Colonic mucosa (tissue), 4 donors: ENCODE results near the gene ACTRT1. TPM values are rescaled to one million over a fixed set of nuclear protein-coding genes. Genes with fewer than 3 reads are reported as not detected.

Source experiments
- DNase-seq: peaks from one replicate; pipeline ENCODE4 v3.0.0-alpha.2; 2020
- H3K27ac ChIP-seq: fragments of 200-600 bp; one replicate; pipeline ENCODE4 v1.8.0; 2021
- H3K27me3 ChIP-seq: fragments of 200-600 bp; one replicate; pipeline ENCODE4 v1.8.0; 2021
- H3K36me3 ChIP-seq: fragments of 200-600 bp; one replicate; pipeline ENCODE4 v1.8.0; 2021
- H3K4me1 ChIP-seq: fragments of 200-600 bp; one replicate; pipeline ENCODE4 v1.8.0; 2021; ENCODE audit warnings: mild to moderate bottlenecking
- H3K4me3 ChIP-seq: fragments of 200-600 bp; one replicate; pipeline ENCODE4 v1.8.0; 2021
- H3K9ac ChIP-seq, 2 donors: one replicate each; pipeline ENCODE4 v1.7.0; 2013; ENCODE audit warnings: control low read depth in 2 of 2, low read depth in 2 of 2, low read length in 2 of 2
- H3K9me3 ChIP-seq: fragments of 200-600 bp; one replicate; pipeline ENCODE4 v1.8.0; 2021
- intact Hi-C: fragments of 100-400 bp; cut with DNase I; formaldehyde crosslinking; loops from one replicate; pipeline ENCODE4 v1.14.1; 2022
- total RNA-seq, 2 donors: library from RNA; stranded (reverse); fragmentation: NEBNext Ultra II Directional in 1 of 2; extraction: Animal tissue kit (Norgen Biotek cat#: 25700) in 1 of 2; gene quantifications; one replicate each; pipeline ENCODE4 v1.2.1, GENCODE V29; 2021
- TF ChIP-seq, protein P1 (sequence below): fragments of 200-600 bp; IDR thresholded peaks from one replicate; pipeline ENCODE4 v1.8.0; 2022; ENCODE audit warnings: antibody characterized with exemption, mild to moderate bottlenecking
- donor health status: healthy.
- donor health status: DM: no; HTN: no; CAD: no.
- donor health status: DM: no; HTN: no; CAD: no.

ACTRT1 gene
- total RNA-seq, 2 donors from 2014 or later = not detected

DNA sequence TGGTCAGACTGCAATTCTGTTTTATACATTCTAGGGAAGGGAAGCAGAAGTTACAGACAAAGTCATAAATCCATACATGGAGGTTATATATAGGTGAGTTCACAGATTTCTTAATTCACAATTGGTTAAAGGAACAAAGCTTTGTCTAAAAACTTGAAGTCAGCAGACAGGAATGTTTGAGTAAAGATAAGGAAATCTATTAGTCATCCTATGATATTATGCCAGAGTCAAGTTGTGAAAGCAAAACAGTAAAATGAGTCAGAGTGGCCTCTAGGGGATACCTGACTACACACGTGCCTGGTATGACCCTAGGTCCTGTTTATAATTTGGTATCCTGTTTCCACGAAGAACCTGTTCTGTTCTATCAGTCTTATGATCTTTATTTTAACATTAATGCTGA is 31.5 kb downstream of the ACTRT1 start:
- no peak for DNase-seq
- Histone ChIP-seq H3K9me3 (no peaks in the 10 kb centered on the region), H3K9ac (no peak overlapping the region), H3K27ac (no peak overlapping the region), H3K36me3 (no peaks in the 10 kb centered on the region), H3K27me3 (no peaks in the 10 kb centered on the region), H3K4me1 (no peaks in the 10 kb centered on the region), H3K4me3 (no peak overlapping the region)
- TF ChIP-seq, protein P1, sequence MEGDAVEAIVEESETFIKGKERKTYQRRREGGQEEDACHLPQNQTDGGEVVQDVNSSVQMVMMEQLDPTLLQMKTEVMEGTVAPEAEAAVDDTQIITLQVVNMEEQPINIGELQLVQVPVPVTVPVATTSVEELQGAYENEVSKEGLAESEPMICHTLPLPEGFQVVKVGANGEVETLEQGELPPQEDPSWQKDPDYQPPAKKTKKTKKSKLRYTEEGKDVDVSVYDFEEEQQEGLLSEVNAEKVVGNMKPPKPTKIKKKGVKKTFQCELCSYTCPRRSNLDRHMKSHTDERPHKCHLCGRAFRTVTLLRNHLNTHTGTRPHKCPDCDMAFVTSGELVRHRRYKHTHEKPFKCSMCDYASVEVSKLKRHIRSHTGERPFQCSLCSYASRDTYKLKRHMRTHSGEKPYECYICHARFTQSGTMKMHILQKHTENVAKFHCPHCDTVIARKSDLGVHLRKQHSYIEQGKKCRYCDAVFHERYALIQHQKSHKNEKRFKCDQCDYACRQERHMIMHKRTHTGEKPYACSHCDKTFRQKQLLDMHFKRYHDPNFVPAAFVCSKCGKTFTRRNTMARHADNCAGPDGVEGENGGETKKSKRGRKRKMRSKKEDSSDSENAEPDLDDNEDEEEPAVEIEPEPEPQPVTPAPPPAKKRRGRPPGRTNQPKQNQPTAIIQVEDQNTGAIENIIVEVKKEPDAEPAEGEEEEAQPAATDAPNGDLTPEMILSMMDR = no peak
- intact Hi-C loops = no loop called here

DNA sequence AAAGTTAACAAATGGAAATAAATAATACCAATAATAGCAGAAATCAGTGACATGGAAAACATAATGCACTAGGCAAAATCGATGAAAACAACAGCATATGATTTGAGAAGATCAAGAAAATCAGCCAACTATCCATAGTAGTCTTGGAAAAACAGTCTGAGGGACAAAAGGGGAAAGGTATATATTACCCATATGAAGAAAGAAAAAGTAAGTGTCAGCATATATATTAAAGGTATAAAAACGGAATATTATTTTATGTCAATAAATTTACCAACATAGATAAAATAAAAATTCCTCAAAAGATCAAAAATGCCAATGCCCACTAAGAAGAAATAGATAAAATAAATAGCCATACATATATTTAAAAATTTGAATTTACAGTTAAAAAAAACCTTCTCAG is 33.0 kb downstream of the ACTRT1 start:
- no peak overlapping the region for H3K27ac ChIP-seq
- H3K4me1 ChIP-seq = no peaks in the 10 kb centered on the region
- no peak overlapping the region for H3K9ac ChIP-seq
- DNase-seq = no peak
- TF ChIP-seq, protein P1 = no peak
- H3K4me3 ChIP-seq = no peak overlapping the region
- H3K27me3 ChIP-seq = no peaks in the 10 kb centered on the region
- intact Hi-C loops = no loop called here
- no peaks in the 10 kb centered on the region for H3K9me3 ChIP-seq
- no peaks in the 10 kb centered on the region for H3K36me3 ChIP-seq

DNA sequence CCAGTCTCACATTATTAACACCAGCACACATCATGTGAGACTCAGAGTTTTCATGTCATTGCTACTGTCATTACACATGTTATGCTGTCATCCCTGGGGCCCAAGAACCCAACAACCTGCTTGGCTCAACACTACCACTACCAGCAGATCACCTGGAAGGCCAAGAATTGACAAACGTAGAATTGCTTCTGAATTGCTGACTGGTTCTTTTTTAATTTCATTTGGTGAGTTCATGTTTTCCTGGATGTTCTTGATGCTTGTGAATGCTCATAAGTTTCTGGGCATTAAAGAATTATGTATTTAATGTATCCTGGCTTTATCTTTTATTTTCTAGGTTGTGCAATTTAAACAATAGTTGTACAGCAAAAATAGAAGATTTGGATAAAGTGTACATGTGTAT is 40.2 kb downstream of the ACTRT1 start:
- Histone ChIP-seq H3K9ac (no peak overlapping the region), H3K9me3 (no peaks in the 10 kb centered on the region), H3K27ac (no peak overlapping the region), H3K36me3 (no peaks in the 10 kb centered on the region), H3K27me3 (no peaks in the 10 kb centered on the region), H3K4me1 (no peaks in the 10 kb centered on the region), H3K4me3 (no peak overlapping the region)
- intact Hi-C loops = no loop called here
- TF ChIP-seq, protein P1 = no peak
- DNase-seq = no peak

DNA sequence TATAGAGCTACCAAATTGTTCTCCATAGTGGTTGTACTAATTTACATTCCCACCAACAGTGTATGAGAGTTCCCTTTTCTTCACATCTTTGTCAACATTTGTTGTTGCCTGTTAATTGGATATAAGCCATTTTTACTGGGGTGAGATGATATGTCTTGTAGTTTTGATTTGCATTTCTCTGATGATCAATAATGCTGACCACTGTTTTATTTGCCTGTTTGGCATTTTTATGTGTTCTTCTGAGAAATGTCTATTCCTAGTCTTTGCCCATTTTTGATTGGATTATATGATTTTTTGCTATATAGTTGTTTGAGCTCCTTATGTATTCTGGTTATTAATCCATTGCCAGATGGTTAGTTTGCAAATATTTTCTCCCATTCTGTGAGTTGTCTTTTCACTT is 44.3 kb downstream of the ACTRT1 start:
- H3K36me3 ChIP-seq = no peaks in the 10 kb centered on the region
- intact Hi-C loops = no loop called here
- no peak for DNase-seq
- no peak overlapping the region for H3K4me3 ChIP-seq
- H3K9ac ChIP-seq = no peak overlapping the region
- TF ChIP-seq, protein P1 = no peak
- no peaks in the 10 kb centered on the region for H3K4me1 ChIP-seq
- no peak overlapping the region for H3K27ac ChIP-seq
- no peaks in the 10 kb centered on the region for H3K9me3 ChIP-seq
- H3K27me3 ChIP-seq = no peaks in the 10 kb centered on the region
